Duodenal mucosa (tissue), 2 donors: ENCODE results near the gene SLC7A6.
A peak's percentile ranks its signal among the peaks of the same experiment; 100 is the strongest.

ENCODE experiments used
- H3K27ac ChIP-seq: one replicate; pipeline ENCODE4 v1.7.0; 2013; ENCODE audit warnings: low read depth, low read length
- H3K27me3 ChIP-seq, 2 donors: one replicate each; pipeline ENCODE4 v1.7.0; 2013; ENCODE audit warnings: low read length in 2 of 2, control low read depth in 1 of 2; ENCODE audit not compliant: insufficient read depth in 2 of 2, control insufficient read depth in 1 of 2
- H3K36me3 ChIP-seq, 2 donors: one replicate each; pipeline ENCODE4 v1.7.0; 2013; ENCODE audit warnings: low read length in 2 of 2, control low read depth in 1 of 2; ENCODE audit not compliant: insufficient read depth in 2 of 2, control insufficient read depth in 1 of 2
- H3K4me1 ChIP-seq, 2 donors: one replicate each; pipeline ENCODE4 v1.7.0; 2013; ENCODE audit warnings: low read length in 2 of 2, control low read depth in 1 of 2; ENCODE audit not compliant: insufficient read depth in 2 of 2, control insufficient read depth in 1 of 2
- H3K4me3 ChIP-seq, 2 donors: one replicate each; pipeline ENCODE4 v1.7.0; 2013; ENCODE audit warnings: low read length in 2 of 2, low read depth in 1 of 2
- H3K9ac ChIP-seq, 2 donors: one replicate each; pipeline ENCODE4 v1.7.0; 2013; ENCODE audit warnings: low read length in 2 of 2, low read depth in 1 of 2
- H3K9me3 ChIP-seq, 2 donors: one replicate each; pipeline ENCODE4 v1.7.0; 2013; ENCODE audit warnings: low read length in 2 of 2, control low read depth in 1 of 2; ENCODE audit not compliant: control insufficient read depth in 1 of 2

The SLC7A6 gene

DNA sequence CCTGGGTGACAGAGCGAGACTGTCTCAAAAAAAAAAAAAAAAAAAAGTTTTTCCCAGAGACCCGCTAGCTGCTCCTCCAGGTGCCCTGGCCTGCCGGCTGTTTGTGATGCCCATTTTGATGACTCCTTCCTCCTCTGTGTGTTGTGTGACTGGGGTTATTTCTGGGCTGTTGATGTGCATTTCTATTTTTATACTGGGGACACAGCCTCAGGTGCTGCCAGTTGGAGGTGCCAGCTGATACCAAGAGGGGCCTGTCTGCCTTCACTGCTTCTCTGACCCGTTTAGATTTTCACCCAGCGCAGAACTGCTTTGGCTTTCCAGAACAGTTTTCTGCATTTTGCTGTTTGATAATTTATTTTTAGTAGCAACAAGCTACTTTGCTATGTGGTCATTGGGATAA, 12.5 kb upstream of the SLC7A6 start:
- Histone ChIP-seq H3K4me1 (peaks cover 12% of the 10 kb centered on the region in 2 donors), H3K36me3 (peaks cover 5 to 50% of the 10 kb centered on the region in 2 donors), H3K9ac (no peak overlapping the region), H3K27me3 (no peaks in the 10 kb centered on the region), H3K9me3 (no peaks in the 10 kb centered on the region), H3K4me3 (no peak overlapping the region), H3K27ac (no peak overlapping the region)

DNA sequence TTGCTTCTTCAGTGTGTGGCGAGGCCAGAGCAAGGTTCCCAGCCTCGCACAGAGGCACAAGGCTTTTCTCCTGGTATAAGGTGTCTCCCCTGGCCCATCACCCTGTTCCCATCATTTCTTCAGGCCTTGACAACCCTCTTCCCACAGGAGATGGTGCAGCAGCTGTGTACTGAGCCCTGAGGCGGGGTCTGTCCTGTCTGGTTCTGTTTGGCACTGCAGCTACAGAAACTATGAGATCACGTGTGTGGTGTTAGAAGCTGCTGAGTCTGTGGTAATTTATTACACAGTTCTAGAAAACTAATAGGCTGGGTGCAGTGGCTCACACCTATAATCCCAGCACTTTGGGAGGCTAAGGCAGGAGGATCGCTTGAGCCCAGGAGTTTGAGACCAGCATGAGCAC, 11.9 kb upstream of the SLC7A6 start:
- Histone ChIP-seq H3K9me3 (no peaks in the 10 kb centered on the region), H3K4me1 (peaks cover 8 to 11% of the 10 kb centered on the region in 2 donors), H3K9ac (no peak overlapping the region), H3K27ac (no peak overlapping the region), H3K4me3 (no peak overlapping the region), H3K27me3 (no peaks in the 10 kb centered on the region), H3K36me3 (peaks cover 5 to 50% of the 10 kb centered on the region in 2 donors)

DNA sequence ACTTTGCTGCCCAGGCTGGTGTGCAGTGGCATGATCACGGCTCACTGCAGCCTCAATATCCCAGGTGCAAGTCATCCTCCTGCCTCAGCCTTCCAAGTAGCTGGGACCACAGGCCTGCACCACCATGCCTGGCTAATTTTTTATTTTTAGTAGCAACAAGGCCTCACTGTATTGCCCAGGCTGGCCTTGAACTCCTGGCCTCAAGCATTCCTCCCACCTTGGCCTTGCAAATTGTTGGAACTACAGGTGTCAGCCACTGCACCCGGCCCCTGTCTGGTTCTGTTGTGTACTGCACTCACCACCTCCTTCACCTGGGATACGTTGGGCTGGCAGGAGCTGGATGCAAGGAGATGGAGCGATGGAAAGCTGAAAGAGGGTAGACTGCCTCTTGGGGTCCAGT, 10.6 kb upstream of the SLC7A6 start:
- H3K27me3 ChIP-seq: no peaks in the 10 kb centered on the region
- peaks cover 5 to 50% of the 10 kb centered on the region in 2 donors for H3K36me3 ChIP-seq
- no peak overlapping the region for H3K9ac ChIP-seq
- H3K27ac ChIP-seq: no peak overlapping the region
- H3K4me3 ChIP-seq: no peak overlapping the region
- H3K4me1 ChIP-seq: peaks cover 14% of the 10 kb centered on the region in 2 donors
- H3K9me3 ChIP-seq: no peaks in the 10 kb centered on the region

DNA sequence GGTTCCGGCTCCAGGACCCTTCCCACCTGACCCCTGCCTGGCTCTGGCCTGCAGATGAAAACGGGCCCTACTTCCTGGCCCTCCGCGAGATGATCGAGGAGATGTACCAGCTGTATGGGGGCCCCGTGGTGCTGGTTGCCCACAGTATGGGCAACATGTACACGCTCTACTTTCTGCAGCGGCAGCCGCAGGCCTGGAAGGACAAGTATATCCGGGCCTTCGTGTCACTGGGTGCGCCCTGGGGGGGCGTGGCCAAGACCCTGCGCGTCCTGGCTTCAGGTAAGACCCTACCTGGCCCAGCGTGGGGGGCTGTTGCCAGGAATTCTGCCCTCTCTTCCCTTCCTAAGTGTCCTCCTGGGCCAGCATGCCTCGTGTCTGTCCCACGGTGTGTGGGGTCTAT, 8.6 kb upstream of the SLC7A6 start:
- Histone ChIP-seq H3K27ac (no peak overlapping the region), H3K36me3 (peaks cover 5 to 57% of the 10 kb centered on the region in 2 donors), H3K4me1 (peaks cover 14% of the 10 kb centered on the region in 2 donors), H3K9me3 (no peaks in the 10 kb centered on the region), H3K27me3 (no peaks in the 10 kb centered on the region), H3K4me3 (no peak overlapping the region), H3K9ac (no peak overlapping the region)

DNA sequence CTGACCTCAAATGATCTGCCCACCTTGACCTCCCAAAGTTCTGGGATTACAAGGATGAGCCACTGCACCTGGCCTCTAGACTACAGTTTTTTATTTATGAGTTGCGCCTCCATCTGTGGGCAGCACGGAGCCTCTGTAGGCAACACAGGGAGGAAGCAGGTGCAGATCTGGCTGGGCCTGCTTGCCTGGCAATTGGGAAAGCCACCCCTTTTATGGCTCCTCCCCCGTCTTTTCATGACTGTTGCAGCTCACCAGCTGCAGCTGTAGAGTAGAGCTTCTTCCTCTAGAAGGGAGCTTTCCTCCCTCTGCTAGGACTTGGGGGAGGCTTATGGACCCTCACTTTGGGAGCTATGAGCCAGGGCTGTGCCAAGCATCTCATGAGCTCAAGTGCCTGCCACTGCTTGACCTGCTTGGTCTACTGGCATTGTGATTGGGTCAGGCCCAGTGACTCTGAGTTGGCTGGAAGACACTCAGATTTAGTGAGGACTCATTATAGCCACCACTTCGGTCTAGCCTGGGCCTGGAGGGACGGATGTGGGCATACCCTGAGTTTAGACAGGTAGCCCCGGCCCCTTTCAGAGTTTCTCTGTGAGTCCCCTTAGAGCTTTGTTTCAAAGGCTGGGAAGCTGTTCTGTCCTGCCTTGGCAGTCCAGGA, 6.9 kb upstream of the SLC7A6 start:
- Histone ChIP-seq H3K4me1 (peaks cover 14 to 18% of the 10 kb centered on the region in 2 donors), H3K4me3 (no peak overlapping the region), H3K27ac (peak overlapping the region; percentile 5), H3K9ac (no peak overlapping the region), H3K9me3 (no peaks in the 10 kb centered on the region), H3K36me3 (peaks cover 5 to 51% of the 10 kb centered on the region in 2 donors), H3K27me3 (no peaks in the 10 kb centered on the region)

DNA sequence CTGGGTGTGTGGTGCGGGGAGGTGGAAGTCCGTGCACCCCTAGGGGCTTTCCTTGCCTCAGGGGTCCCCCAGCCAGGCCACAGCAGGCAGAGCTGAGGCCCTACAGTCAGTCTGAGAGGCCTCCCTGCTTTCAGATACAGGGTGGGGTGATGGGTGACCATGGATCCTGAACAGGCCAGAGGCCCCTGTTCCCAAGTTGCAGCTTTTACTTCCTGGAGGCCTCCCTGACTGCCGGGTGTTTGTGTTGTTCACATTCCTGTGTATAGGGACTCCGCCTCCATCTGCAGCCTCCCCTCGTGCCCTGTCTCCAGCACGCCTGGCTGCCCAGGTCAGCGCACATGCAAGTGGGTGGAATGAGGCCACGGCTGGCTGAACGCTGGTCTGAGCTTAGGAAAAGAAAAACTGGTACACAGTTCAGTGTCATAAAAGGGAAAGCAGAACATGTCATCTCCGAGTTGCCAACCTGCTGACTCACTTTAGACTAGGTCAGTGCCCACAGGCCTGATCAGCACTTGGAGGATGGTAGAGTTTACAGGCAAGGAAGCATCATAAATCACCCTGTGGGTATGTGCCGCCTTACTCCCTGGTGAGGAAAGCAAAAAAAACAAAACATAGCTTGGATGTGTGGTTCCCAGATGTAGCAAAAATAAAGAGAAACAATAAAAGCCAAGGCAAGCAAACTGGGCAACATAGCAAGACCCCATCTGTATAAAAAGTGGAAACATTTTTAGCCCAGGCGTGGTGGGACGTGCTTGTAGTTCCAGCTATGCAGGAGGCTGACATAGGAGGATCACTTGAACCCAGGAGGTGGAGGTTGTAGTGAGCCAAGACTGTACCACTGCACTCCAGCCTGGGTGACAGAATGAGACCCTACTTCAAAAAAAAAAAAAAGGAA, 6.2 kb upstream of the SLC7A6 start:
- no peak overlapping the region for H3K9ac ChIP-seq
- peaks cover 14 to 19% of the 10 kb centered on the region in 2 donors for H3K4me1 ChIP-seq
- no peaks in the 10 kb centered on the region for H3K9me3 ChIP-seq
- H3K4me3 ChIP-seq: peak overlapping the region in 1 of 2 donors; percentile 2
- peak overlapping the region; percentile 5 for H3K27ac ChIP-seq
- H3K27me3 ChIP-seq: no peaks in the 10 kb centered on the region
- H3K36me3 ChIP-seq: peaks cover 5 to 43% of the 10 kb centered on the region in 2 donors

DNA sequence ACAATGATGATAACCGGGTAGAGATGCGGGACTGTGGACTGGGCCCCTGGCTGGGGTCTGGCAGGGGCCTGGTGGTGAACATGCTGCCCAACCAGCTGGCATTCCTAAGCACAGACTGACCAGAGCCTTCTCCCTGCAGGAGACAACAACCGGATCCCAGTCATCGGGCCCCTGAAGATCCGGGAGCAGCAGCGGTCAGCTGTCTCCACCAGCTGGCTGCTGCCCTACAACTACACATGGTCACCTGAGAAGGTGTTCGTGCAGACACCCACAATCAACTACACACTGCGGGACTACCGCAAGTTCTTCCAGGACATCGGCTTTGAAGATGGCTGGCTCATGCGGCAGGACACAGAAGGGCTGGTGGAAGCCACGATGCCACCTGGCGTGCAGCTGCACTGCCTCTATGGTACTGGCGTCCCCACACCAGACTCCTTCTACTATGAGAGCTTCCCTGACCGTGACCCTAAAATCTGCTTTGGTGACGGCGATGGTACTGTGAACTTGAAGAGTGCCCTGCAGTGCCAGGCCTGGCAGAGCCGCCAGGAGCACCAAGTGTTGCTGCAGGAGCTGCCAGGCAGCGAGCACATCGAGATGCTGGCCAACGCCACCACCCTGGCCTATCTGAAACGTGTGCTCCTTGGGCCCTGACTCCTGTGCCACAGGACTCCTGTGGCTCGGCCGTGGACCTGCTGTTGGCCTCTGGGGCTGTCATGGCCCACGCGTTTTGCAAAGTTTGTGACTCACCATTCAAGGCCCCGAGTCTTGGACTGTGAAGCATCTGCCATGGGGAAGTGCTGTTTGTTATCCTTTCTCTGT, 5.1 kb upstream of the SLC7A6 start:
- Histone ChIP-seq H3K9me3 (no peaks in the 10 kb centered on the region), H3K27ac (no peak overlapping the region), H3K36me3 (peaks cover 5 to 34% of the 10 kb centered on the region in 2 donors), H3K4me3 (no peak overlapping the region), H3K27me3 (no peaks in the 10 kb centered on the region), H3K9ac (no peak overlapping the region), H3K4me1 (peaks cover 22 to 26% of the 10 kb centered on the region in 2 donors)

DNA sequence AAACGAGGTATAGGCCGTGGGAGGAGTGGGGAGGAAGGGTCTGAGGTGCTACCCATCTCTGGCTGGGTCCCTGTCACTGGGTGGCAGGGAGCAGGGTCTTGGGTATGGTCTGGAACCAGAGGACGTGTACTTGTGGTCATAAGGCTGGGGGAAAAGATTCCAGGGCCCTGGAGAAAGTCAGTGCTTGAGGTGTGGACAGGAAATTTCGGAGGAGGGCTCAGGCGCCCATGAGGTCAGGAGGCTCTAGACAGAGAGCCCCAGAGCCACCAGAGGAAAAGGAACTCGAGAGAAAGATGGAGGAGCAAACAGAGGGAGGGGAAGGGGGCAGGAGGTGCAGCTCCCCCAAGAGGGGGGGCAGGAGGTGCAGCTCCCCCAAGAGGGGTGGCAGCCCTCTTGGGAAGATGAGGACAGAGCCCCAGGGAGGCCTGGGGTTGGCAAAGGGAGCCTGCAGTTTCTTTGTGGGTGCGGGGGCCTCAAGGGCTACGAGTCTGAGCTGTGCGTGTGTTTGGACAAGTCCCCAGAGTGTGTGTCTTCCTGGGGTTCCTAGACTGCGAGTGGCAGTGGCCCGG, 683 bp upstream of the SLC7A6 start:
- Histone ChIP-seq H3K4me1 (peaks cover 24 to 36% of the 10 kb centered on the region in 2 donors), H3K9ac (peak overlapping the region; percentile 69 to 81), H3K27ac (peak overlapping the region; percentile 92), H3K9me3 (no peaks in the 10 kb centered on the region), H3K4me3 (peak overlapping the region; percentile 63 to 80), H3K27me3 (no peaks in the 10 kb centered on the region), H3K36me3 (peaks cover 0 to 16% of the 10 kb centered on the region in 2 donors)

DNA sequence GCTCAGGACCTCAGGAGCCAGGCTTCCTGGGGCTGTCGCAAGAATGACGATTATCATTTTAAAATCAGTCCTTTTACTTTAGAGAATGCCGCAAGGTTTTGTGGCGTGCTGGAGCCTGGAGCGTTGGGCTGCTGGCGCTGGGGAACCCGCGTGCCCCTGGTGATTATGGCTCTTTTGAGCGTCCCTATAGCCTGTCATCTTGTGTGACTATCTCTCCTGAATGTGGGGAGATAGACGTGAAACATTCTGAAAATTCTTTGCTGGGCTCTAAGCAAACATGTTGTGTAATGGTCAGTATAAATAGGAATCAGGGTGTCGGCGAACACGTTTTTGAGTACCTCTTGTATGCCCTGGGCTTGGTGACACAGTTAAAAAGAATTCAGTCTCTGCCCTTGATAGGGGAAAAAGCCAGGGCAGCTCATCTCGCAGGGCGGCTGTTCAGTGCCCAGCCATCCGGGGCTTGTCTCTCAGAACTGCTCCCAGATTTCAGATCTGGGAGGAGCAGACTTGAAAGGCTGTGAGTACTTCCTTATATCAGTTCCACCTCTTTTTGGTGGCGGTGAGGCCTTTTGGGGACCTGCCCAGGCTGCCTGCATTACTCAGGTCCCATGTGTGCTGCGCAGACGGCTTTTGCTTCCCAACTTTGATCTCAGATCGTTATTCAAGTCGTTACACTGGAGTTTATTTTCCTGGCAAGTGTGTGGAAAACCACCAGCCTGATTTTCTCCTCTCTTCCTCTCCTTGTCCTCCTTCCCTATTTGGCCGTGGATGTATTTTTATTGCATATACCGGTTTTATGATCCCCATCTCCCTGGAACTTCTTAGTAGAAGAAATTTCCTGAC, 973 bp downstream of the SLC7A6 start:
- H3K4me3 ChIP-seq: peak overlapping the region; percentile 83 to 90
- H3K9me3 ChIP-seq: no peaks in the 10 kb centered on the region
- H3K36me3 ChIP-seq: peaks cover 0 to 4% of the 10 kb centered on the region in 2 donors
- peak overlapping the region; percentile 84 for H3K27ac ChIP-seq
- H3K27me3 ChIP-seq: no peaks in the 10 kb centered on the region
- peak overlapping the region; percentile 81 to 95 for H3K9ac ChIP-seq
- H3K4me1 ChIP-seq: peaks cover 24 to 41% of the 10 kb centered on the region in 2 donors
